Neutrophil (primary cell): ENCODE results near the gene RRN3.
"Not testable (repeated sequence)": the region's sequence is repeated elsewhere in the genome, so short reads cannot be mapped to it uniquely, and the experiment has no call there.

Experiments
- H3K27ac ChIP-seq: fragments of 200-600 bp; sonication (generic); 2 replicates; pipeline ENCODE4 v1.5.1; 2016; ENCODE audit warnings: mild to moderate bottlenecking, moderate library complexity
- H3K27me3 ChIP-seq: fragments of 200-600 bp; sonication (generic); 2 replicates; pipeline ENCODE4 v1.6.0; 2016; ENCODE audit warnings: mild to moderate bottlenecking
- H3K36me3 ChIP-seq: fragments of 200-600 bp; sonication (generic); 2 replicates; pipeline ENCODE4 v1.5.1; 2017
- H3K4me1 ChIP-seq, 2 experiments: fragments of 200-600 bp in 1 of 2; sonication (generic) in 1 of 2; 1 replicate in 1 of 2; 2 replicates in 1 of 2; pipeline versions ENCODE4 v1.5.1 to v1.6.1; 2013 to 2016; ENCODE audit warnings: low read depth in 1 of 2, low read length in 1 of 2, mild to moderate bottlenecking in 1 of 2, moderate library complexity in 1 of 2; ENCODE audit not compliant: control insufficient read depth in 1 of 2, insufficient read depth in 1 of 2
- H3K4me3 ChIP-seq, 2 experiments: fragments of 200-600 bp in 1 of 2; sonication (generic) in 1 of 2; 1 replicate in 1 of 2; 2 replicates in 1 of 2; pipeline ENCODE4 v1.5.1; 2013 to 2016; ENCODE audit warnings: low read depth in 1 of 2, low read length in 1 of 2, mild to moderate bottlenecking in 1 of 2, moderate library complexity in 1 of 2
- H3K9me3 ChIP-seq: fragments of 200-600 bp; sonication (generic); 2 replicates; pipeline ENCODE4 v1.5.1; 2016
- CTCF ChIP-seq: fragments of 200-600 bp; sonication (generic); IDR thresholded peaks from 2 replicates; pipeline ENCODE4 v1.5.1; 2016; ENCODE audit warnings: antibody characterized with exemption

RRN3 gene

GRCh38 chr16:15073101-15073500 lies 21.0 kb downstream of the RRN3 start:
- no peak overlapping the region for H3K4me3 ChIP-seq
- H3K4me1 ChIP-seq = no peaks in the 10 kb centered on the region
- TF ChIP-seq CTCF = no peak
- no peaks in the 10 kb centered on the region for H3K27me3 ChIP-seq
- H3K9me3 ChIP-seq = no peaks in the 10 kb centered on the region
- peaks cover 64% of the 10 kb centered on the region for H3K36me3 ChIP-seq
- no peak overlapping the region for H3K27ac ChIP-seq

- H3K27ac ChIP-seq, H3K4me1 ChIP-seq, H3K27me3 ChIP-seq, H3K4me3 ChIP-seq, H3K9me3 ChIP-seq: not testable (repeated sequence)
- peaks cover 61% of the 10 kb centered on the region for H3K36me3 ChIP-seq
- TF ChIP-seq CTCF = peak; percentile 14
These were observed 21.9 kb downstream of the RRN3 start for GRCh38 chr16:15071916-15072769.

- H3K4me1 ChIP-seq, H3K9me3 ChIP-seq, H3K27me3 ChIP-seq, H3K4me3 ChIP-seq, H3K27ac ChIP-seq: not testable (repeated sequence)
- H3K36me3 ChIP-seq = peaks cover 56% of the 10 kb centered on the region
These were observed 23.1 kb downstream of the RRN3 start for GRCh38 chr16:15071013-15071412.

GRCh38 chr16:15066690-15067089 lies 27.4 kb downstream of the RRN3 start:
- Histone ChIP-seq H3K4me1 (peaks cover 7 to 13% of the 10 kb centered on the region in 2 experiments), H3K36me3 (peaks cover 35% of the 10 kb centered on the region)
- not testable (repeated sequence) for H3K27me3 ChIP-seq, H3K4me3 ChIP-seq, H3K27ac ChIP-seq, H3K9me3 ChIP-seq

GRCh38 chr16:15065961-15066360 lies 28.1 kb downstream of the RRN3 start:
- peaks cover 14 to 20% of the 10 kb centered on the region in 2 experiments for H3K4me1 ChIP-seq
- peaks cover 32% of the 10 kb centered on the region for H3K36me3 ChIP-seq
- H3K27me3 ChIP-seq, H3K27ac ChIP-seq, H3K9me3 ChIP-seq, H3K4me3 ChIP-seq: not testable (repeated sequence)

- Histone ChIP-seq H3K36me3 (peaks cover 12% of the 10 kb centered on the region), H3K4me1 (peaks cover 25 to 29% of the 10 kb centered on the region in 2 experiments), H3K27ac (peak overlapping the region; percentile 77)
- H3K27me3 ChIP-seq, H3K4me3 ChIP-seq, H3K9me3 ChIP-seq: not testable (repeated sequence)
These were observed 31.8 kb downstream of the RRN3 start for GRCh38 chr16:15062085-15062810.

DNA sequence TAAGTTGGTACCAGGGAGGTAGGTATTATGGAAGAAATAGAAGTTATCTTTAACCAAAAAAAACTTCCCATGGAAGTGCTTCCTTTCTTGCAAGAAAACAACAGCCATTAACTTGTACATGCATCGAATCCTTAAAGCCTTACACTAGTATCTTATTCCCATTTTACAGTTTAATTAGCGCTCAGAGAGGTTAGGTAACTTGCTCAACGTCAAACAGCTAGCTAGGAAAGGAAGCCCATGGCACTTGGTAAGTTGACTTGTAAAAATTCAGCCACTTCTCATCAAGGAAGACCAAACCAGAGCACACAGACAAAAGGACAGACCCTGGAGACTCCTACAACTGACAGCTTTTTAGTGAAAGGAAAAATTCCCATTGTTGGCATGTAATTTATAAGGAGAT lies 34.7 kb downstream of the RRN3 start:
- TF ChIP-seq CTCF = no peak
- peaks cover 38 to 49% of the 10 kb centered on the region in 2 experiments for H3K4me1 ChIP-seq
- H3K27me3 ChIP-seq = no peaks in the 10 kb centered on the region
- no peak overlapping the region for H3K4me3 ChIP-seq
- H3K27ac ChIP-seq = no peak overlapping the region
- no peaks in the 10 kb centered on the region for H3K9me3 ChIP-seq
- H3K36me3 ChIP-seq = peaks cover 3% of the 10 kb centered on the region
